Measurements from ENCODE around the gene NOVA2. TPM values are rescaled to one million over a fixed set of nuclear protein-coding genes. Genes with fewer than 3 reads are reported as not detected.

The NOVA2 gene
- total RNA-seq, 1 donor from 2014 or later = under 0.01 TPM

GRCh38 chr19:45934551-45935230 lies 39.0 kb downstream of the NOVA2 start:
- TF ChIP-seq CTCF (IDR thresholded peaks at IDR 0.05; ENCODE audit: insufficient read depth, low read length, poor library complexity, severe bottlenecking) = no peak
- DNase-seq (ENCODE audit: low read depth) = no peak
- Histone ChIP-seq H3K4me3 (ENCODE audit: low read depth, low read length) (no peak overlapping the region), H3K36me3 (ENCODE audit: control insufficient read depth, insufficient read depth, low read length) (no peaks in the 10 kb centered on the region), H3K27me3 (ENCODE audit: control insufficient read depth, insufficient read depth, low read length) (peaks cover 12% of the 10 kb centered on the region)

- no peak for DNase-seq (ENCODE audit: low read depth)
- Histone ChIP-seq H3K27me3 (ENCODE audit: control insufficient read depth, insufficient read depth, low read length) (peaks cover 10% of the 10 kb centered on the region), H3K36me3 (ENCODE audit: control insufficient read depth, insufficient read depth, low read length) (no peaks in the 10 kb centered on the region), H3K4me3 (ENCODE audit: low read depth, low read length) (no peak overlapping the region)
- TF ChIP-seq CTCF (IDR thresholded peaks at IDR 0.05; ENCODE audit: insufficient read depth, low read length, poor library complexity, severe bottlenecking) = no peak
Observed at GRCh38 chr19:45933759-45934158, 39.9 kb downstream of the NOVA2 start.

GRCh38 chr19:45931055-45931454 lies 42.6 kb downstream of the NOVA2 start:
- no peak for DNase-seq (ENCODE audit: low read depth)
- TF ChIP-seq CTCF (IDR thresholded peaks at IDR 0.05; ENCODE audit: insufficient read depth, low read length, poor library complexity, severe bottlenecking) = no peak
- no peaks in the 10 kb centered on the region for H3K36me3 ChIP-seq (ENCODE audit: control insufficient read depth, insufficient read depth, low read length)

GRCh38 chr19:45929247-45929646 lies 44.4 kb downstream of the NOVA2 start:
- H3K36me3 ChIP-seq (ENCODE audit: control insufficient read depth, insufficient read depth, low read length) = no peaks in the 10 kb centered on the region
- peaks cover under 1% of the 10 kb centered on the region for H3K27me3 ChIP-seq (ENCODE audit: control insufficient read depth, insufficient read depth, low read length)
- no peak overlapping the region for H3K4me3 ChIP-seq (ENCODE audit: low read depth, low read length)
- no peak for TF ChIP-seq CTCF (IDR thresholded peaks at IDR 0.05; ENCODE audit: insufficient read depth, low read length, poor library complexity, severe bottlenecking)
- DNase-seq (ENCODE audit: low read depth) = no peak

More at GRCh38 chr19:45931055-45931454, 42.6 kb downstream of the NOVA2 start:
- no peak overlapping the region for H3K4me3 ChIP-seq (ENCODE audit: low read depth, low read length)
- H3K27me3 ChIP-seq (ENCODE audit: control insufficient read depth, insufficient read depth, low read length) = peaks cover 7% of the 10 kb centered on the region

- Histone ChIP-seq H3K36me3 (ENCODE audit: control insufficient read depth, insufficient read depth, low read length) (no peaks in the 10 kb centered on the region), H3K27me3 (ENCODE audit: control insufficient read depth, insufficient read depth, low read length) (no peaks in the 10 kb centered on the region), H3K4me3 (ENCODE audit: low read depth, low read length) (no peak overlapping the region)
- TF ChIP-seq CTCF (IDR thresholded peaks at IDR 0.05; ENCODE audit: insufficient read depth, low read length, poor library complexity, severe bottlenecking) = no peak
- DNase-seq (ENCODE audit: low read depth) = peak; percentile 67
Observed at GRCh38 chr19:45927565-45928261, 46.0 kb downstream of the NOVA2 start.

Measured in kidney epithelial cell (primary cell).